ENCODE measurements around the gene EFCAB14.
"Not testable (repeated sequence)": the region's sequence is repeated elsewhere in the genome, so short reads cannot be mapped to it uniquely, and the experiment has no call there.

Gene EFCAB14

GRCh38 chr1:46652321-46653100 lies 66.4 kb downstream of the EFCAB14 start:
- no peak for DNase-seq

GRCh38 chr1:46651152-46651551 lies 67.8 kb downstream of the EFCAB14 start:
- DNase-seq: not testable (repeated sequence)

GRCh38 chr1:46650491-46650890 lies 68.4 kb downstream of the EFCAB14 start:
- no peak for DNase-seq

- DNase-seq: no peak
These were observed 69.2 kb downstream of the EFCAB14 start for GRCh38 chr1:46649764-46650163.

- DNase-seq: no peak
These were observed 71.3 kb downstream of the EFCAB14 start for GRCh38 chr1:46647611-46648010.

GRCh38 chr1:46646844-46647243 lies 72.1 kb downstream of the EFCAB14 start:
- DNase-seq: no peak

- no peak for DNase-seq
These were observed 72.6 kb downstream of the EFCAB14 start for GRCh38 chr1:46646331-46646730.

GRCh38 chr1:46645815-46646214 lies 73.1 kb downstream of the EFCAB14 start:
- no peak for DNase-seq

GRCh38 chr1:46643368-46643775 lies 75.5 kb downstream of the EFCAB14 start:
- DNase-seq: no peak

GRCh38 chr1:46642115-46642680 lies 76.7 kb downstream of the EFCAB14 start:
- DNase-seq: no peak

GRCh38 chr1:46639547-46639946 lies 79.4 kb downstream of the EFCAB14 start:
- DNase-seq: no peak

- DNase-seq: no peak
These were observed 80.0 kb downstream of the EFCAB14 start for GRCh38 chr1:46638921-46639320.

- DNase-seq: no peak
These were observed 81.3 kb downstream of the EFCAB14 start for GRCh38 chr1:46637444-46638083.

GRCh38 chr1:46635205-46635604 lies 83.7 kb downstream of the EFCAB14 start:
- DNase-seq: no peak

GRCh38 chr1:46630719-46631118 lies 88.2 kb downstream of the EFCAB14 start:
- no peak for DNase-seq

All from GOT3 (cell line).